ENCODE measurements around the gene CAP2.

CAP2 gene

GRCh38 chr6:17480476-17480875, 87.1 kb downstream of the CAP2 start:
- TF ChIP-seq EZH2 (IDR thresholded peaks at IDR 0.05; ENCODE audit: borderline replicate concordance, low read length) (no peak), CTCF (IDR thresholded peaks at IDR 0.05; ENCODE audit: low read length) (no peak)
- Histone ChIP-seq H3K9me2 (ENCODE audit: low read depth, low read length) (no peaks in the 10 kb centered on the region), H2AFZ (ENCODE audit: low read length) (no peak overlapping the region)

GRCh38 chr6:17482711-17483110, 89.3 kb downstream of the CAP2 start:
- Histone ChIP-seq H3K9ac (ENCODE audit: low read length) (no peak overlapping the region), H3K9me2 (ENCODE audit: low read depth, low read length) (no peaks in the 10 kb centered on the region), H3K4me3 (ENCODE audit: low read depth, low read length, poor library complexity, severe bottlenecking) (no peak overlapping the region), H3K27ac (ENCODE audit: low read depth, low read length, poor library complexity, severe bottlenecking) (no peak overlapping the region), H4K20me1 (ENCODE audit: insufficient read depth, low read length) (no peaks in the 10 kb centered on the region), H3F3A (ENCODE audit: insufficient read depth, low read length) (no peaks in the 10 kb centered on the region), H3K79me2 (ENCODE audit: insufficient read depth, low read length) (no peaks in the 10 kb centered on the region), H3K4me1 (ENCODE audit: insufficient read depth, low read length, severe bottlenecking) (no peaks in the 10 kb centered on the region), H3K27me3 (ENCODE audit: insufficient read depth, low read length) (no peaks in the 10 kb centered on the region), H3K4me2 (ENCODE audit: low read length) (no peak overlapping the region), H3K36me3 (ENCODE audit: insufficient read depth, low read length) (no peaks in the 10 kb centered on the region), H2AFZ (ENCODE audit: low read length) (no peak overlapping the region), H3K9me3 (ENCODE audit: low read length) (no peaks in the 10 kb centered on the region)
- TF ChIP-seq EZH2 (IDR thresholded peaks at IDR 0.05; ENCODE audit: borderline replicate concordance, low read length) = no peak
- no peak for TF ChIP-seq CTCF (IDR thresholded peaks at IDR 0.05; ENCODE audit: low read length)

More at GRCh38 chr6:17480476-17480875, 87.1 kb downstream of the CAP2 start:
- H3K36me3 ChIP-seq (ENCODE audit: insufficient read depth, low read length) = no peaks in the 10 kb centered on the region
- no peaks in the 10 kb centered on the region for H3F3A ChIP-seq (ENCODE audit: insufficient read depth, low read length)
- H3K27ac ChIP-seq (ENCODE audit: low read depth, low read length, poor library complexity, severe bottlenecking) = no peak overlapping the region
- H3K9ac ChIP-seq (ENCODE audit: low read length) = no peak overlapping the region
- no peaks in the 10 kb centered on the region for H4K20me1 ChIP-seq (ENCODE audit: insufficient read depth, low read length)
- H3K4me1 ChIP-seq (ENCODE audit: insufficient read depth, low read length, severe bottlenecking) = no peaks in the 10 kb centered on the region
- H3K27me3 ChIP-seq (ENCODE audit: insufficient read depth, low read length) = no peaks in the 10 kb centered on the region
- H3K79me2 ChIP-seq (ENCODE audit: insufficient read depth, low read length) = no peaks in the 10 kb centered on the region
- no peak overlapping the region for H3K4me2 ChIP-seq (ENCODE audit: low read length)
- no peaks in the 10 kb centered on the region for H3K9me3 ChIP-seq (ENCODE audit: low read length)
- no peak overlapping the region for H3K4me3 ChIP-seq (ENCODE audit: low read depth, low read length, poor library complexity, severe bottlenecking)

GRCh38 chr6:17483391-17484016, 90.1 kb downstream of the CAP2 start:
- H3K36me3 ChIP-seq (ENCODE audit: insufficient read depth, low read length) = no peaks in the 10 kb centered on the region
- no peak overlapping the region for H3K4me3 ChIP-seq (ENCODE audit: low read depth, low read length, poor library complexity, severe bottlenecking)
- H4K20me1 ChIP-seq (ENCODE audit: insufficient read depth, low read length) = no peaks in the 10 kb centered on the region
- H3K9ac ChIP-seq (ENCODE audit: low read length) = no peak overlapping the region
- TF ChIP-seq CTCF (IDR thresholded peaks at IDR 0.05; ENCODE audit: low read length) = no peak
- no peak for TF ChIP-seq EZH2 (IDR thresholded peaks at IDR 0.05; ENCODE audit: borderline replicate concordance, low read length)
- H3K27me3 ChIP-seq (ENCODE audit: insufficient read depth, low read length) = no peaks in the 10 kb centered on the region
- H3K4me1 ChIP-seq (ENCODE audit: insufficient read depth, low read length, severe bottlenecking) = no peaks in the 10 kb centered on the region
- no peaks in the 10 kb centered on the region for H3F3A ChIP-seq (ENCODE audit: insufficient read depth, low read length)
- no peak overlapping the region for H2AFZ ChIP-seq (ENCODE audit: low read length)
- H3K27ac ChIP-seq (ENCODE audit: low read depth, low read length, poor library complexity, severe bottlenecking) = no peak overlapping the region
- H3K9me2 ChIP-seq (ENCODE audit: low read depth, low read length) = no peaks in the 10 kb centered on the region
- H3K4me2 ChIP-seq (ENCODE audit: low read length) = no peak overlapping the region
- no peaks in the 10 kb centered on the region for H3K79me2 ChIP-seq (ENCODE audit: insufficient read depth, low read length)
- H3K9me3 ChIP-seq (ENCODE audit: low read length) = no peaks in the 10 kb centered on the region

All from OCI-LY1 (cell line).